IMR-90 (cell line): Measurements from ENCODE around the gene CALHM6. TPM values are rescaled to one million over a fixed set of nuclear protein-coding genes. Genes with fewer than 3 reads are reported as not detected.
A peak's percentile ranks its signal among the peaks of the same experiment; 100 is the strongest.

Experiments
- ATAC-seq: fragments of 200-7000 bp; cut with Tn5 transposase; 2 replicates; pipeline ENCODE4 v1.9.1; 2020; ENCODE audit warnings: low read depth, mild to moderate bottlenecking, moderate library complexity
- BruUV-seq: library from RNA; stranded (reverse); fragments of 400-500 nt; replicated peaks from 2 replicates; lab custom pipeline; 2021; lab: Mats Ljungman, UMichigan
- CTCF ChIA-PET: fragments of 300-600 bp; formaldehyde crosslinking; extraction: SDS; loops from one replicate; lab custom pipeline; 2021; ENCODE audit warnings: antibody characterized with exemption; lab: Yijun Ruan, JAX
- POLR2A ChIA-PET: fragments of 300-600 bp; sonication (Branson Sonifier 250); formaldehyde crosslinking; loops from one replicate; lab custom pipeline; 2022; ENCODE audit warnings: antibody characterized with exemption; ENCODE audit not compliant: unreplicated experiment; lab: Charles Lee
- DNase-seq: peaks from one replicate; pipeline ENCODE4 v3.0.0; 2013
- H2AFZ ChIP-seq: replicated peaks from 2 replicates; pipeline ENCODE3; 2013; ENCODE audit warnings: low read length, mild to moderate bottlenecking; ENCODE audit not compliant: poor library complexity
- H2AK5ac ChIP-seq: 2 replicates; pipeline ENCODE4 v1.6.1; 2013; ENCODE audit warnings: low read depth, low read length, inconsistent platforms
- H2AK9ac ChIP-seq: replicated peaks from 2 replicates; pipeline ENCODE3; 2013; ENCODE audit warnings: mild to moderate bottlenecking, low read depth, low read length, moderate library complexity; ENCODE audit not compliant: poor library complexity
- H2BK120ac ChIP-seq: 2 replicates; pipeline ENCODE4 v1.6.1; 2013; ENCODE audit warnings: low read depth, low read length, inconsistent platforms
- H2BK15ac ChIP-seq: 3 replicates; pipeline ENCODE4 v1.6.1; 2013; ENCODE audit warnings: low read depth, low read length, inconsistent platforms
- H2BK20ac ChIP-seq: 2 replicates; pipeline ENCODE4 v1.6.1; 2013; ENCODE audit warnings: low read depth, mild to moderate bottlenecking, inconsistent platforms, low read length, moderate library complexity
- H2BK5ac ChIP-seq: 2 replicates; pipeline ENCODE4 v1.6.1; 2013; ENCODE audit warnings: mild to moderate bottlenecking, low read depth, low read length, inconsistent platforms; ENCODE audit not compliant: poor library complexity, severe bottlenecking
- H3K14ac ChIP-seq: replicated peaks from 2 replicates; pipeline ENCODE4 v1.6.1; 2013; ENCODE audit warnings: low read depth, low read length, inconsistent platforms
- H3K18ac ChIP-seq: 2 replicates; pipeline ENCODE4 v1.6.1; 2013; ENCODE audit warnings: low read depth, low read length, control low read depth
- H3K23ac ChIP-seq: 2 replicates; pipeline ENCODE4 v1.6.1; 2013; ENCODE audit warnings: low read depth, low read length, inconsistent platforms
- H3K27ac ChIP-seq: 2 replicates; pipeline ENCODE4 v1.5.1; 2013; ENCODE audit warnings: mild to moderate bottlenecking, control low read depth, low read length; ENCODE audit not compliant: insufficient read depth
- H3K27me3 ChIP-seq: 2 replicates; pipeline ENCODE4 v1.6.1; 2013; ENCODE audit warnings: low read length; ENCODE audit not compliant: control insufficient read depth, insufficient read depth
- H3K36me3 ChIP-seq: 2 replicates; pipeline ENCODE4 v1.6.1; 2013; ENCODE audit warnings: low read length, mixed read lengths; ENCODE audit not compliant: control insufficient read depth, insufficient read depth
- H3K4ac ChIP-seq: 2 replicates; pipeline ENCODE4 v1.6.1; 2013; ENCODE audit warnings: low read depth, low read length, inconsistent platforms
- H3K4me1 ChIP-seq: 2 replicates; pipeline ENCODE4 v1.6.1; 2013; ENCODE audit warnings: low read length, mixed read lengths; ENCODE audit not compliant: control insufficient read depth, insufficient read depth
- H3K4me2 ChIP-seq: 2 replicates; pipeline ENCODE4 v1.6.1; 2013; ENCODE audit warnings: low read depth, mild to moderate bottlenecking, control low read depth, low read length, moderate library complexity
- H3K4me3 ChIP-seq: 2 replicates; pipeline ENCODE4 v1.5.1; 2013; ENCODE audit warnings: low read depth, mild to moderate bottlenecking, control low read depth, low read length, moderate library complexity; ENCODE audit not compliant: insufficient read depth
- H3K56ac ChIP-seq: 2 replicates; pipeline ENCODE4 v1.6.1; 2013; ENCODE audit warnings: low read length, inconsistent platforms; ENCODE audit not compliant: insufficient read depth; ENCODE audit errors: extremely low read depth
- H3K79me1 ChIP-seq, 2 experiments: 2 replicates each; pipeline ENCODE4 v1.6.1; 2013; ENCODE audit warnings: low read length in 2 of 2, inconsistent platforms in 1 of 2, low read depth in 1 of 2
- H3K9ac ChIP-seq: 2 replicates; pipeline ENCODE4 v1.6.1; 2013; ENCODE audit warnings: low read depth, low read length, control low read depth
- H3K9me1 ChIP-seq: 2 replicates; pipeline ENCODE4 v1.6.1; 2013; ENCODE audit warnings: low read length, inconsistent platforms; ENCODE audit not compliant: insufficient read depth
- H3K9me3 ChIP-seq: 2 replicates; pipeline ENCODE4 v1.6.1; 2013; ENCODE audit warnings: low read length; ENCODE audit not compliant: control insufficient read depth, insufficient read depth
- H4K20me1 ChIP-seq: 2 replicates; pipeline ENCODE4 v1.6.1; 2013; ENCODE audit warnings: low read length, inconsistent platforms; ENCODE audit not compliant: insufficient read depth
- H4K5ac ChIP-seq: 2 replicates; pipeline ENCODE4 v1.6.1; 2013; ENCODE audit warnings: mild to moderate bottlenecking, low read depth, low read length, control low read depth
- H4K8ac ChIP-seq, 2 experiments: 2 replicates each; pipeline ENCODE4 v1.6.1; 2013; ENCODE audit warnings: low read depth in 2 of 2, low read length in 2 of 2, control low read depth in 1 of 2, inconsistent platforms in 1 of 2
- H4K91ac ChIP-seq: 2 replicates; pipeline ENCODE4 v1.6.1; 2013; ENCODE audit warnings: low read depth, low read length, inconsistent platforms; ENCODE audit not compliant: insufficient read depth
- BHLHE40 ChIP-seq: fragments of 150-350 bp; IDR thresholded peaks from 2 replicates; pipeline ENCODE4 v1.6.1; 2016; ENCODE audit warnings: mild to moderate bottlenecking, low read depth, low read length
- CEBPB ChIP-seq: IDR thresholded peaks from 2 replicates; pipeline ENCODE4 v1.6.1; 2012; ENCODE audit warnings: low read depth, low read length, improper control_type of control experiment
- CHD1 ChIP-seq: IDR thresholded peaks from 2 replicates; pipeline ENCODE4 v1.6.1; 2012; ENCODE audit warnings: low read depth, low read length, improper control_type of control experiment
- ELK1 ChIP-seq: fragments of 150-350 bp; IDR thresholded peaks from 2 replicates; pipeline ENCODE4 v1.6.1; 2016; ENCODE audit warnings: low read depth, mild to moderate bottlenecking, low read length, moderate library complexity, borderline replicate concordance
- MAFK ChIP-seq: IDR thresholded peaks from 2 replicates; pipeline ENCODE4 v1.6.1; 2012; ENCODE audit warnings: low read depth, low read length, improper control_type of control experiment
- MAZ ChIP-seq: IDR thresholded peaks from 2 replicates; pipeline ENCODE4 v1.6.1; 2012; ENCODE audit warnings: low read depth, mild to moderate bottlenecking, low read length, improper control_type of control experiment, moderate library complexity, borderline replicate concordance
- MXI1 ChIP-seq: IDR thresholded peaks from 2 replicates; pipeline ENCODE4 v1.6.1; 2012; ENCODE audit warnings: low read depth, mild to moderate bottlenecking, low read length, moderate library complexity, borderline replicate concordance
- NFE2L2 ChIP-seq: fragments of 150-350 bp; IDR thresholded peaks from 2 replicates; pipeline ENCODE4 v1.6.1; 2016; ENCODE audit warnings: low read depth, mild to moderate bottlenecking, low read length
- POLR2A ChIP-seq: IDR thresholded peaks from 2 replicates; pipeline ENCODE4 v1.6.1; 2012; ENCODE audit warnings: mild to moderate bottlenecking, low read depth, low read length
- RAD21 ChIP-seq: IDR thresholded peaks from 2 replicates; pipeline ENCODE4 v1.6.1; 2012; ENCODE audit warnings: low read length, improper control_type of control experiment
- RCOR1 ChIP-seq: IDR thresholded peaks from 2 replicates; pipeline ENCODE4 v1.6.1; 2012; ENCODE audit warnings: mild to moderate bottlenecking, low read length, improper control_type of control experiment; ENCODE audit not compliant: insufficient replicate concordance
- WGBS, 2 experiments: methylation state at CpG; one replicate each; pipeline versions ENCODE4 v1.1.5 to v1.1.7; 2013; ENCODE audit warnings: missing lambda C conversion rate in 2 of 2; ENCODE audit not compliant: insufficient read length in 1 of 2; ENCODE audit errors: extremely low coverage in 2 of 2; 5-methylcytosine and 5-hydroxymethylcytosine counted together
- dilution Hi-C: fragments of 300-500 bp; cut with HindIII; formaldehyde crosslinking; loops from one replicate; pipeline ENCODE4 v1.14.3; 2018; ENCODE audit warnings: low sequenced_read_pairs; ENCODE audit not compliant: unreplicated experiment
- in situ Hi-C: fragments of 300-500 bp; cut with MboI; formaldehyde crosslinking; loops from 3 replicates; pipeline ENCODE4 v1.14.3; 2019; ENCODE audit warnings: low sequenced_read_pairs, inconsistent platforms, mixed read lengths
- intact Hi-C: fragments of 100-400 bp; cut with micrococcal nuclease; formaldehyde crosslinking; loops from 2 replicates; pipeline ENCODE4 v1.10.0; 2022
- polyA plus RNA-seq, 3 experiments: library from polyadenylated mRNA; depleted of rRNA; stranded (reverse); fragments of >200 nt; gene quantifications; 2 replicates each; pipeline ENCODE4 v1.2.3, GENCODE V29; 2012; ENCODE audit warnings: low replicate concordance in 1 of 3
- total RNA-seq: library from RNA; depleted of rRNA; stranded (reverse); fragments of >200 nt; gene quantifications from 2 replicates; pipeline ENCODE4 v1.2.3, GENCODE V29; 2012
- TF ChIP-seq, protein P1 (sequence below): conservative IDR thresholded peaks from 2 replicates; pipeline ENCODE4 v1.5.1; 2012; ENCODE audit warnings: mild to moderate bottlenecking, low read depth, low read length, improper control_type of control experiment
- TF ChIP-seq, protein P2 (sequence below): fragments of 150-350 bp; IDR thresholded peaks from 2 replicates; pipeline ENCODE4 v1.6.1; 2017; ENCODE audit warnings: mild to moderate bottlenecking, antibody characterized with exemption, low read length, low read depth

CALHM6 gene
- total and polyA plus RNA-seq, 2 of the 4 experiments (the other 2 are of a cell fraction) = 0.72 to 1.5 TPM

- Histone ChIP-seq H3K4me1 (peaks cover 5% of the 10 kb centered on the region; the same call in 1 of the 2 replicates), H3K56ac (no peak overlapping the region), H2AK5ac (no peak overlapping the region), H4K5ac (no peak overlapping the region), H2AFZ (peak overlapping the region; percentile 75), H3K23ac (no peak overlapping the region), H2BK5ac (no peak overlapping the region), H3K14ac (no peak overlapping the region), H2BK15ac (0 out of 3 replicates have a peak overlapping the region, but pooled peaks have one; percentile 28), H3K27ac (no peak overlapping the region), H2BK120ac (no peak overlapping the region), H4K91ac (no peak overlapping the region), H2BK20ac (no peak overlapping the region), H3K18ac (no peak overlapping the region), H3K9me3 (no peaks in the 10 kb centered on the region), H3K4ac (no peak overlapping the region), H2AK9ac (no peak overlapping the region), H3K4me3 (no peak overlapping the region), H3K9ac (no peak overlapping the region), H3K4me2 (no peak overlapping the region), H3K27me3 (no peaks in the 10 kb centered on the region; the same call in 1 of the 2 replicates), H4K8ac (no peak overlapping the region), H3K36me3 (no peaks in the 10 kb centered on the region), H3K79me1 (no peaks in the 10 kb centered on the region), H4K20me1 (no peaks in the 10 kb centered on the region), H3K9me1 (no peaks in the 10 kb centered on the region)
- DNase-seq (peak; percentile 36), ATAC-seq (no peak)
- WGBS, 2 experiments = 66% methylated on average over 4 of the region's 9 CpGs; no CpG with 5 or more reads in 1 of the 2 experiments
- ChIA-PET CTCF (interaction anchor here (0.6 to 0.9 kb wide), 2 partner anchors 21 to 56 kb away, joined by 3 read pairs; no protein-coding TSS in a partner anchor), POLR2A (no interaction called here)
- dilution Hi-C loops (no loop called here), intact Hi-C loops (no loop called here), in situ Hi-C loops (no loop called here)
- TF ChIP-seq MAZ (no peak), POLR2A (no peak), MXI1 (no peak), CHD1 (no peak), MAFK (no peak), BHLHE40 (no peak), RAD21 (no peak), CEBPB (no peak), ELK1 (no peak), NFE2L2 (no peak), RCOR1 (no peak)
- TF ChIP-seq, protein P1, sequence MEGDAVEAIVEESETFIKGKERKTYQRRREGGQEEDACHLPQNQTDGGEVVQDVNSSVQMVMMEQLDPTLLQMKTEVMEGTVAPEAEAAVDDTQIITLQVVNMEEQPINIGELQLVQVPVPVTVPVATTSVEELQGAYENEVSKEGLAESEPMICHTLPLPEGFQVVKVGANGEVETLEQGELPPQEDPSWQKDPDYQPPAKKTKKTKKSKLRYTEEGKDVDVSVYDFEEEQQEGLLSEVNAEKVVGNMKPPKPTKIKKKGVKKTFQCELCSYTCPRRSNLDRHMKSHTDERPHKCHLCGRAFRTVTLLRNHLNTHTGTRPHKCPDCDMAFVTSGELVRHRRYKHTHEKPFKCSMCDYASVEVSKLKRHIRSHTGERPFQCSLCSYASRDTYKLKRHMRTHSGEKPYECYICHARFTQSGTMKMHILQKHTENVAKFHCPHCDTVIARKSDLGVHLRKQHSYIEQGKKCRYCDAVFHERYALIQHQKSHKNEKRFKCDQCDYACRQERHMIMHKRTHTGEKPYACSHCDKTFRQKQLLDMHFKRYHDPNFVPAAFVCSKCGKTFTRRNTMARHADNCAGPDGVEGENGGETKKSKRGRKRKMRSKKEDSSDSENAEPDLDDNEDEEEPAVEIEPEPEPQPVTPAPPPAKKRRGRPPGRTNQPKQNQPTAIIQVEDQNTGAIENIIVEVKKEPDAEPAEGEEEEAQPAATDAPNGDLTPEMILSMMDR = no peak
- TF ChIP-seq, protein P2, sequence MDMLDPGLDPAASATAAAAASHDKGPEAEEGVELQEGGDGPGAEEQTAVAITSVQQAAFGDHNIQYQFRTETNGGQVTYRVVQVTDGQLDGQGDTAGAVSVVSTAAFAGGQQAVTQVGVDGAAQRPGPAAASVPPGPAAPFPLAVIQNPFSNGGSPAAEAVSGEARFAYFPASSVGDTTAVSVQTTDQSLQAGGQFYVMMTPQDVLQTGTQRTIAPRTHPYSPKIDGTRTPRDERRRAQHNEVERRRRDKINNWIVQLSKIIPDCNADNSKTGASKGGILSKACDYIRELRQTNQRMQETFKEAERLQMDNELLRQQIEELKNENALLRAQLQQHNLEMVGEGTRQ = no peak
- BruUV-seq = no TSS peak
Measured at GRCh38 chr6:116500969-116501433, 39.8 kb downstream of the CALHM6 start.
